Posterior vena cava (tissue), 2 donors: ENCODE results near the gene ASB7. TPM values are rescaled to one million over a fixed set of nuclear protein-coding genes. Genes with fewer than 3 reads are reported as not detected.

Source experiments
- DNase-seq: peaks from one replicate; pipeline ENCODE4 v3.0.0-alpha.2; 2020; ENCODE audit warnings: low spot score
- intact Hi-C, 2 donors: fragments of 100-400 bp; cut with DNase I; formaldehyde crosslinking; loops; one replicate each; pipeline versions ENCODE4 v1.14.1 to v1.14.2; 2022 to 2023
- total RNA-seq, 2 donors: library from RNA; stranded (reverse); fragmentation: NEBNext Ultra II Directional; extraction: Animal tissue kit (Norgen Biotek cat#: 25700); gene quantifications; one replicate each; pipeline ENCODE4 v1.2.1, GENCODE V29; 2021
- donor health status: DM: yes; HTN: yes; CAD: no.
- donor health status: DM: yes; HTN: yes; CAD: no.

Gene ASB7
- total RNA-seq, 2 donors from 2014 or later, result 8.8 to 10.2 TPM

GRCh38 chr15:100693451-100693850 is 91.1 kb downstream of the ASB7 start:
- no peak for DNase-seq

GRCh38 chr15:100694381-100695021 is 92.1 kb downstream of the ASB7 start:
- DNase-seq, result no peak
- intact Hi-C loops, result no loop called here

More at GRCh38 chr15:100693451-100693850, 91.1 kb downstream of the ASB7 start:
- intact Hi-C loops, result no loop called here

GRCh38 chr15:100695048-100695447 is 92.7 kb downstream of the ASB7 start:
- no peak for DNase-seq
- intact Hi-C loops, result no loop called here

- DNase-seq, result no peak
- intact Hi-C loops, result no loop called here
These were observed 94.1 kb downstream of the ASB7 start for GRCh38 chr15:100696452-100696851.

Other genes starting within 250 kb of the ASB7 start
- not detected for gene CERS3, start 73.6 kb upstream of the ASB7 start, total RNA-seq
- 10 to 100 TPM in 1 of 2 donors, 1 to 10 TPM in 1; 8.3 to 11.9 TPM for gene LINS1, start 405 bp upstream of the ASB7 start, total RNA-seq